PC-9 (cell line): Measurements from ENCODE around the gene CPA4. TPM values are rescaled to one million over a fixed set of nuclear protein-coding genes. Genes with fewer than 3 reads are reported as not detected.
"Not testable (repeated sequence)": the region's sequence is repeated elsewhere in the genome, so short reads cannot be mapped to it uniquely, and the experiment has no call there.

Experiments used
- BruUV-seq: library from RNA; stranded (reverse); fragments of 400-500 nt; replicated peaks from 2 replicates; lab custom pipeline; 2021; lab: Mats Ljungman, UMichigan
- CTCF ChIA-PET: fragments of 300-600 bp; sonication (Branson Sonifier 250); formaldehyde crosslinking; loops from one replicate; lab custom pipeline; 2022; ENCODE audit warnings: antibody characterized with exemption; lab: Charles Lee
- POLR2A ChIA-PET: fragments of 300-600 bp; sonication (Branson Sonifier 250); formaldehyde crosslinking; loops from one replicate; lab custom pipeline; 2022; ENCODE audit warnings: antibody characterized with exemption; ENCODE audit not compliant: unreplicated experiment; lab: Charles Lee
- DNase-seq, 2 experiments: peaks; one replicate each; pipeline versions ENCODE4 v3.0.0 to v3.0.0-alpha.2; 2015 to 2022; ENCODE audit warnings: mixed read lengths in 1 of 2
- H2AFZ ChIP-seq: fragments of 200-600 bp; sonication (generic); 2 replicates; pipeline ENCODE4 v1.8.1; 2017; ENCODE audit warnings: antibody characterized with exemption
- H3F3A ChIP-seq: fragments of 200-600 bp; sonication (generic); 2 replicates; pipeline ENCODE4 v1.8.1; 2017; ENCODE audit warnings: antibody characterized with exemption, mild to moderate bottlenecking, low read depth; ENCODE audit not compliant: insufficient read depth
- H3K27ac ChIP-seq: fragments of 200-600 bp; sonication (generic); 2 replicates; pipeline ENCODE4 v1.6.1; 2016; ENCODE audit warnings: mixed run types
- H3K27me3 ChIP-seq: fragments of 200-600 bp; sonication (generic); 2 replicates; pipeline ENCODE4 v1.6.1; 2016; ENCODE audit warnings: low read depth, mixed run types; ENCODE audit not compliant: insufficient read depth
- H3K36me3 ChIP-seq: fragments of 200-600 bp; sonication (generic); 2 replicates; pipeline ENCODE4 v1.6.1; 2016; ENCODE audit warnings: low read depth, mixed run types
- H3K4me1 ChIP-seq: fragments of 200-600 bp; sonication (generic); replicated peaks from 2 replicates; pipeline ENCODE4 v1.6.1; 2016; ENCODE audit warnings: mixed run types; ENCODE audit not compliant: insufficient read depth
- H3K4me2 ChIP-seq: fragments of 200-600 bp; sonication (generic); 2 replicates; pipeline ENCODE4 v1.6.1; 2017; ENCODE audit warnings: mixed run types
- H3K4me3 ChIP-seq: fragments of 200-600 bp; sonication (generic); 2 replicates; pipeline ENCODE4 v1.6.1; 2016; ENCODE audit warnings: mixed run types
- H3K79me2 ChIP-seq: fragments of 200-600 bp; sonication (generic); 2 replicates; pipeline ENCODE4 v1.6.1; 2017; ENCODE audit warnings: low read depth, mixed run types
- H3K9me2 ChIP-seq: fragments of 200-600 bp; sonication (generic); 2 replicates; pipeline ENCODE4 v1.8.1; 2017; ENCODE audit warnings: mild to moderate bottlenecking; ENCODE audit not compliant: insufficient read depth
- H3K9me3 ChIP-seq: fragments of 200-600 bp; sonication (generic); 2 replicates; pipeline ENCODE4 v1.8.1; 2016; ENCODE audit warnings: low read depth; ENCODE audit not compliant: insufficient read depth
- H4K20me1 ChIP-seq: fragments of 200-600 bp; sonication (generic); 2 replicates; pipeline ENCODE4 v1.8.1; 2017; ENCODE audit not compliant: insufficient read depth
- CTCF ChIP-seq: fragments of 200-600 bp; sonication (generic); conservative IDR thresholded peaks from 2 replicates; pipeline ENCODE4 v1.6.1; 2017; ENCODE audit warnings: mixed run types, antibody characterized with exemption, mild to moderate bottlenecking, moderate library complexity
- EZH2 ChIP-seq: fragments of 200-600 bp; sonication (generic); IDR thresholded peaks from 2 replicates; pipeline ENCODE4 v1.8.0; 2017; ENCODE audit warnings: antibody characterized with exemption, low read depth
- intact Hi-C: fragments of 100-400 bp; cut with micrococcal nuclease; formaldehyde crosslinking; loops from one replicate; pipeline ENCODE4 v1.10.0; 2022; ENCODE audit not compliant: unreplicated experiment
- total RNA-seq: library from RNA; stranded (reverse); gene quantifications from 2 replicates; pipeline ENCODE4 v1.2.3, GENCODE V29; 2021

Gene CPA4
- total RNA-seq, 1 experiment from 2014 or later: 9.8 TPM

- DNase-seq: no peak
- Histone ChIP-seq H3K36me3 (no peaks in the 10 kb centered on the region), H3K4me3 (no peak overlapping the region), H2AFZ (no peak overlapping the region), H4K20me1 (no peaks in the 10 kb centered on the region), H3K9me2 (no peaks in the 10 kb centered on the region), H3K9me3 (no peaks in the 10 kb centered on the region), H3K4me2 (no peak overlapping the region), H3K27me3 (no peaks in the 10 kb centered on the region), H3F3A (no peaks in the 10 kb centered on the region), H3K4me1 (no peaks in the 10 kb centered on the region), H3K79me2 (no peaks in the 10 kb centered on the region), H3K27ac (no peak overlapping the region)
- intact Hi-C loops: no loop called here
- TF ChIP-seq EZH2: no peak
- TF ChIP-seq CTCF: no peak
- POLR2A ChIA-PET: no interaction called here
- no TSS peak for BruUV-seq
- CTCF ChIA-PET: no interaction called here
These were observed 21.3 kb downstream of the CPA4 start for GRCh38 chr7:130314305-130314704.

- BruUV-seq: no TSS peak
- no peak overlapping the region for H3K4me2 ChIP-seq
- no peak overlapping the region for H3K4me3 ChIP-seq
- H3K27ac ChIP-seq: no peak overlapping the region
- ChIA-PET POLR2A (no interaction called here), CTCF (no interaction called here)
- no peaks in the 10 kb centered on the region for H4K20me1 ChIP-seq
- H3K9me2 ChIP-seq: no peaks in the 10 kb centered on the region
- no peaks in the 10 kb centered on the region for H3K9me3 ChIP-seq
- intact Hi-C loops: no loop called here
- H2AFZ ChIP-seq: no peak overlapping the region
- no peak for DNase-seq
- H3K36me3 ChIP-seq: no peaks in the 10 kb centered on the region
- no peak for TF ChIP-seq EZH2
- TF ChIP-seq CTCF: no peak
- H3F3A ChIP-seq: peaks cover 13% of the 10 kb centered on the region
- H3K4me1 ChIP-seq: 0 out of 2 replicates have a peak, but pooled peaks cover 5% of the 10 kb centered on the region
- H3K79me2 ChIP-seq: no peaks in the 10 kb centered on the region
- no peaks in the 10 kb centered on the region for H3K27me3 ChIP-seq
These were observed 26.6 kb downstream of the CPA4 start for GRCh38 chr7:130319541-130319940.

GRCh38 chr7:130321542-130322229 lies 28.7 kb downstream of the CPA4 start:
- not testable (repeated sequence) for BruUV-seq, H3K9me3 ChIP-seq, H3K4me2 ChIP-seq

More at GRCh38 chr7:130321542-130322229, 28.7 kb downstream of the CPA4 start:
- H2AFZ ChIP-seq, H3K27me3 ChIP-seq, H4K20me1 ChIP-seq, DNase-seq, H3K9me2 ChIP-seq, H3K4me1 ChIP-seq, H3K36me3 ChIP-seq, H3K27ac ChIP-seq, POLR2A ChIA-PET, H3K79me2 ChIP-seq, H3K4me3 ChIP-seq: not testable (repeated sequence)
- H3F3A ChIP-seq: peaks cover 13% of the 10 kb centered on the region
- intact Hi-C loops: loop anchor here (2.0 kb wide), 1 partner anchor 35 kb away; no protein-coding TSS in a partner anchor
- CTCF ChIA-PET: interaction anchor here (0.7 kb wide), 1 partner anchor 98 kb away, joined by 3 read pairs; no protein-coding TSS in a partner anchor
